SW 1271 (cell line): ENCODE data around the gene CFAP251.
"Not testable (repeated sequence)": the region's sequence is repeated elsewhere in the genome, so short reads cannot be mapped to it uniquely, and the experiment has no call there.

ENCODE experiments used
- DNase-seq, 2 experiments: peaks; one replicate each; lab custom pipeline; 2025; lab: John Stamatoyannopoulos, UW

Gene CFAP251

GRCh38 chr12:121974026-121974985 is 55.9 kb downstream of the CFAP251 start:
- no peak for DNase-seq

GRCh38 chr12:121975021-121975420 is 56.6 kb downstream of the CFAP251 start:
- no peak for DNase-seq

- DNase-seq = no peak
Observed at GRCh38 chr12:121976950-121977349, 58.6 kb downstream of the CFAP251 start.

- DNase-seq = no peak
Observed at GRCh38 chr12:121980191-121980891, 61.9 kb downstream of the CFAP251 start.

GRCh38 chr12:121980892-121981272 is 62.5 kb downstream of the CFAP251 start:
- DNase-seq = no peak

- DNase-seq = no peak
Observed at GRCh38 chr12:121981456-121981855, 63.1 kb downstream of the CFAP251 start.

- no peak for DNase-seq
Observed at GRCh38 chr12:121982950-121983349, 64.6 kb downstream of the CFAP251 start.

- DNase-seq = no peak
Observed at GRCh38 chr12:121983536-121984210, 65.3 kb downstream of the CFAP251 start.

GRCh38 chr12:121986489-121987245 is 68.3 kb downstream of the CFAP251 start:
- no peak for DNase-seq

GRCh38 chr12:121988519-121988918 is 70.1 kb downstream of the CFAP251 start:
- DNase-seq = not testable (repeated sequence)

GRCh38 chr12:121989276-121990113 is 71.1 kb downstream of the CFAP251 start:
- DNase-seq = no peak

GRCh38 chr12:121990114-121990647 is 71.8 kb downstream of the CFAP251 start:
- no peak for DNase-seq

- DNase-seq = no peak
Observed at GRCh38 chr12:121990692-121991603, 72.6 kb downstream of the CFAP251 start.

- DNase-seq = peak; percentile 70 to 83
Observed at GRCh38 chr12:121992059-121992879, 73.9 kb downstream of the CFAP251 start.

- no peak for DNase-seq
Observed at GRCh38 chr12:121996050-121996944, 77.9 kb downstream of the CFAP251 start.

- no peak for DNase-seq
Observed at GRCh38 chr12:121996945-121997612, 78.7 kb downstream of the CFAP251 start.
